Measurements from ENCODE around the gene CDC123.

CDC123 gene

DNA sequence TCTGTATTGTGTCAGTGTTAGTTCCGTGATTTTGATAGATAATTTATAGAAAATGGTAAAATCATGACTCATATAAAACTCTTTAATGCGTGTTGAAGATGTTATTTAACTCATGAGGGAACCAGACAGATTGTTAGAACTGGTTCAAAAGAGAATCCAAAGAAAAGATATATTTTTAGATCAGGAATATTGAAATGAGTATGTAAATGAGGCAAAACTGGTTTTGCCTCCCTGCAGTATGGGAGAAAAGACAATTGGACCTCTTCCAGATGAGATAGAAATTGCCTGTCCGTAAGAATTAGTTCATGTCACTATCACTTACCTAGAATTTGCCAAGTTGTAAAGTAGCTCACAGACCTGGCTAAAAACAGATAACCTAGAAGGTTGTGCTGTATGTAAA is 17.6 kb downstream of the CDC123 start:
- no peak overlapping the region for H3K4me3 ChIP-seq (ENCODE audit: low read length, poor library complexity, severe bottlenecking)
- no peaks in the 10 kb centered on the region for H3K27me3 ChIP-seq (ENCODE audit: insufficient read depth, low read length, poor library complexity, severe bottlenecking)
- H2AFZ ChIP-seq (ENCODE audit: low read length), result no peak overlapping the region
- no peak overlapping the region for H3K9ac ChIP-seq (ENCODE audit: low read depth, low read length, poor library complexity, severe bottlenecking)
- H3K79me2 ChIP-seq (ENCODE audit: insufficient read depth, low read length), result peaks cover 2% of the 10 kb centered on the region
- H3K4me1 ChIP-seq (ENCODE audit: insufficient read depth, low read length, poor library complexity, severe bottlenecking), result peaks cover 10% of the 10 kb centered on the region
- no peaks in the 10 kb centered on the region for H3K9me2 ChIP-seq (replicated peaks; ENCODE audit: low read depth, low read length)
- no peak overlapping the region for H3K4me2 ChIP-seq (ENCODE audit: low read depth, low read length, poor library complexity, severe bottlenecking)
- TF ChIP-seq, protein P1, sequence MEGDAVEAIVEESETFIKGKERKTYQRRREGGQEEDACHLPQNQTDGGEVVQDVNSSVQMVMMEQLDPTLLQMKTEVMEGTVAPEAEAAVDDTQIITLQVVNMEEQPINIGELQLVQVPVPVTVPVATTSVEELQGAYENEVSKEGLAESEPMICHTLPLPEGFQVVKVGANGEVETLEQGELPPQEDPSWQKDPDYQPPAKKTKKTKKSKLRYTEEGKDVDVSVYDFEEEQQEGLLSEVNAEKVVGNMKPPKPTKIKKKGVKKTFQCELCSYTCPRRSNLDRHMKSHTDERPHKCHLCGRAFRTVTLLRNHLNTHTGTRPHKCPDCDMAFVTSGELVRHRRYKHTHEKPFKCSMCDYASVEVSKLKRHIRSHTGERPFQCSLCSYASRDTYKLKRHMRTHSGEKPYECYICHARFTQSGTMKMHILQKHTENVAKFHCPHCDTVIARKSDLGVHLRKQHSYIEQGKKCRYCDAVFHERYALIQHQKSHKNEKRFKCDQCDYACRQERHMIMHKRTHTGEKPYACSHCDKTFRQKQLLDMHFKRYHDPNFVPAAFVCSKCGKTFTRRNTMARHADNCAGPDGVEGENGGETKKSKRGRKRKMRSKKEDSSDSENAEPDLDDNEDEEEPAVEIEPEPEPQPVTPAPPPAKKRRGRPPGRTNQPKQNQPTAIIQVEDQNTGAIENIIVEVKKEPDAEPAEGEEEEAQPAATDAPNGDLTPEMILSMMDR (conservative IDR thresholded peaks at IDR 0.05; ENCODE audit: low read length), result no peak
- no peak for TF ChIP-seq EZH2phosphoT487 (IDR thresholded peaks at IDR 0.05; ENCODE audit: borderline replicate concordance)
- H3F3A ChIP-seq (ENCODE audit: low read depth), result no peaks in the 10 kb centered on the region
- H4K20me1 ChIP-seq (ENCODE audit: insufficient read depth, low read length, poor library complexity, severe bottlenecking), result peaks cover 20% of the 10 kb centered on the region
- no peaks in the 10 kb centered on the region for H3K9me3 ChIP-seq (ENCODE audit: insufficient read depth, low read depth, low read length)
- H3K36me3 ChIP-seq (ENCODE audit: insufficient read depth, low read length), result peaks cover 74% of the 10 kb centered on the region

DNA sequence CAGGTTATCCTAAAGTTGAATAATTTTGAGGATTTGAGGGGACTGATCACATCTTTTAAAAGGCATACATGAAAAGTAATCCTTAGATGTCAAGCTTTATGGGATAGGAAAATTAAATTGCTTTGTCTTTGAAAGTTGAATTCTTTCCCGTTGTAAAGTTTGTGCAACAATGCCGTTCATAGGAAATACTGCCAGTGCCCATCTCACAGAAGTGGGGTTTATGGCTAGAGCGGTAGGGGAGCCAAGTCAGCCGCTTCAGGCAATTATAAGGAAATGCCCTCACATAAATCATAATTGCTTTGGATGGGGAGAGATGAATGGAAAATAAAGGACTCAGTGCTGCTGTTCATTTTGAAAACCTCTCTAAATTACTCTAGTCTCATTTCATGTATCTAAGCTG is 18.1 kb downstream of the CDC123 start:
- Histone ChIP-seq H4K20me1 (ENCODE audit: insufficient read depth, low read length, poor library complexity, severe bottlenecking) (peaks cover 22% of the 10 kb centered on the region), H2AFZ (ENCODE audit: low read length) (no peak overlapping the region), H3K9ac (ENCODE audit: low read depth, low read length, poor library complexity, severe bottlenecking) (no peak overlapping the region), H3K4me3 (ENCODE audit: low read length, poor library complexity, severe bottlenecking) (no peak overlapping the region), H3K36me3 (ENCODE audit: insufficient read depth, low read length) (peaks cover 79% of the 10 kb centered on the region), H3K9me2 (replicated peaks; ENCODE audit: low read depth, low read length) (no peaks in the 10 kb centered on the region), H3K27me3 (ENCODE audit: insufficient read depth, low read length, poor library complexity, severe bottlenecking) (no peaks in the 10 kb centered on the region), H3F3A (ENCODE audit: low read depth) (no peaks in the 10 kb centered on the region), H3K9me3 (ENCODE audit: insufficient read depth, low read depth, low read length) (no peaks in the 10 kb centered on the region), H3K4me1 (ENCODE audit: insufficient read depth, low read length, poor library complexity, severe bottlenecking) (peaks cover 10% of the 10 kb centered on the region), H3K79me2 (ENCODE audit: insufficient read depth, low read length) (peaks cover 6% of the 10 kb centered on the region), H3K4me2 (ENCODE audit: low read depth, low read length, poor library complexity, severe bottlenecking) (no peak overlapping the region)
- TF ChIP-seq, protein P1 (conservative IDR thresholded peaks at IDR 0.05; ENCODE audit: low read length), result no peak

DNA sequence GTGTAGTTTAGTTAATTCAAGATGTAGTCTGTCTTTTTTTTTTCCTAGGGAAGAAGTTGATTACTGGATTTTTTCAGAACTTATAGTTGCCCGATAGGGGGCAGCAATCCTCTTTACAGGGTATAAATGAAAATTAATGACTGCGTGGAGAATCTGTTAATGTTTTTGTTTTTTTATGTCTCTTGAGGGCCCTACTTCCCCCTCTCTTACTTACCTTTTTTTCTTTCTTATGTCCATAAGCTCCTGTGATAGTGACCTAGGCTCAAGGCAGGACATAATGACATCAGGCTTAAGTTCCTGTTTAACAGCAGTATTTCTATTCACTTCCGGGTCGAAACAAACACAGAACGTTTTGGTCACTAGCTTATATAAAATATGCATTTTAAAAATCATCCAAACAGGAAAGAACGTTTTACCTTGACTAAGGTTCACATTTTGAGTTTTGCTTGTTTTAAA is 18.8 kb downstream of the CDC123 start:
- Histone ChIP-seq H3K9me3 (ENCODE audit: insufficient read depth, low read depth, low read length) (no peaks in the 10 kb centered on the region), H3K27me3 (ENCODE audit: insufficient read depth, low read length, poor library complexity, severe bottlenecking) (no peaks in the 10 kb centered on the region), H3K4me2 (ENCODE audit: low read depth, low read length, poor library complexity, severe bottlenecking) (peak overlapping the region; percentile 22), H3K9ac (ENCODE audit: low read depth, low read length, poor library complexity, severe bottlenecking) (no peak overlapping the region), H3K9me2 (replicated peaks; ENCODE audit: low read depth, low read length) (no peaks in the 10 kb centered on the region), H3F3A (ENCODE audit: low read depth) (no peaks in the 10 kb centered on the region), H4K20me1 (ENCODE audit: insufficient read depth, low read length, poor library complexity, severe bottlenecking) (peaks cover 22% of the 10 kb centered on the region), H3K4me3 (ENCODE audit: low read length, poor library complexity, severe bottlenecking) (no peak overlapping the region), H3K4me1 (ENCODE audit: insufficient read depth, low read length, poor library complexity, severe bottlenecking) (peaks cover 10% of the 10 kb centered on the region), H2AFZ (ENCODE audit: low read length) (no peak overlapping the region), H3K36me3 (ENCODE audit: insufficient read depth, low read length) (peaks cover 83% of the 10 kb centered on the region), H3K79me2 (ENCODE audit: insufficient read depth, low read length) (peaks cover 6% of the 10 kb centered on the region)
- TF ChIP-seq EZH2phosphoT487 (IDR thresholded peaks at IDR 0.05; ENCODE audit: borderline replicate concordance), result no peak
- TF ChIP-seq, protein P1 (conservative IDR thresholded peaks at IDR 0.05; ENCODE audit: low read length), result peak; percentile 84
